GM12878 (cell line): ENCODE data around the gene USH1G. TPM values are rescaled to one million over a fixed set of nuclear protein-coding genes. Genes with fewer than 3 reads are reported as not detected.

Experiments used
- ATAC-seq: fragments of 200-7000 bp; cut with Tn5 transposase; 3 replicates; pipeline ENCODE4 v1.9.1; 2020; ENCODE audit warnings: mild to moderate bottlenecking, moderate library complexity
- BruUV-seq: library from RNA; stranded (reverse); fragments of 400-500 nt; replicated peaks from 2 replicates; lab custom pipeline; 2021; lab: Mats Ljungman, UMichigan
- CTCF ChIA-PET: fragments of 300-600 bp; sonication (Branson Sonifier 250); formaldehyde crosslinking; extraction: SDS; loops from one replicate; lab custom pipeline; 2021; ENCODE audit warnings: inconsistent platforms; lab: Yijun Ruan, JAX
- POLR2A ChIA-PET: fragments of 350-600 bp; formaldehyde crosslinking; extraction: SDS; loops from one replicate; lab custom pipeline; 2021; ENCODE audit warnings: inconsistent platforms; lab: Charles Lee
- RAD21 ChIA-PET: fragments of 300-600 bp; sonication (Branson Sonifier 250); formaldehyde crosslinking; loops from one replicate; lab custom pipeline; 2023; ENCODE audit warnings: antibody characterized with exemption; ENCODE audit not compliant: unreplicated experiment; lab: Charles Lee
- SMC1A ChIA-PET: fragments of 300-600 bp; sonication (Branson Sonifier 250); formaldehyde crosslinking; loops from one replicate; lab custom pipeline; 2023; ENCODE audit not compliant: unreplicated experiment, uncharacterized antibody; lab: Charles Lee
- DNase-seq: peaks from one replicate; pipeline ENCODE4 v3.0.0-alpha.2; 2011; ENCODE audit warnings: low read depth, low spot score
- FAIRE-seq: peaks from 3 replicates; lab custom pipeline; 2011; peaks lifted over from hg19 to GRCh38; lab: Jason Lieb, UNC
- H2AFZ ChIP-seq: 2 replicates; pipeline ENCODE4 v1.6.0; 2011; ENCODE audit warnings: low read depth, low read length, control low read depth; ENCODE audit not compliant: control insufficient read depth
- H3K27ac ChIP-seq: 2 replicates; pipeline ENCODE4 v1.5.1; 2011; ENCODE audit warnings: control low read depth; ENCODE audit not compliant: control insufficient read depth, insufficient read depth
- H3K27me3 ChIP-seq, 2 experiments: replicated peaks in 1 of 2; 2 replicates each; pipeline versions ENCODE4 v1.6.0 to v1.6.1; 2011; ENCODE audit warnings: low read length in 1 of 2; ENCODE audit not compliant: control insufficient read depth in 2 of 2, insufficient read depth in 2 of 2
- H3K36me3 ChIP-seq, 2 experiments: 2 replicates each; pipeline ENCODE4 v1.5.1; 2011; ENCODE audit warnings: low read length in 1 of 2; ENCODE audit not compliant: control insufficient read depth in 2 of 2, insufficient read depth in 2 of 2
- H3K4me1 ChIP-seq: 2 replicates; pipeline ENCODE4 v1.6.1; 2011; ENCODE audit warnings: mild to moderate bottlenecking, low read length, moderate library complexity, mixed read lengths; ENCODE audit not compliant: control insufficient read depth, insufficient read depth
- H3K4me2 ChIP-seq: 2 replicates; pipeline ENCODE4 v1.6.0; 2011; ENCODE audit warnings: control low read depth; ENCODE audit not compliant: control insufficient read depth, insufficient read depth
- H3K4me3 ChIP-seq: fragments of 200-600 bp; sonication (generic); 2 replicates; pipeline ENCODE4 v1.5.1; 2016
- H3K79me2 ChIP-seq: 2 replicates; pipeline ENCODE4 v1.6.0; 2011; ENCODE audit warnings: low read length; ENCODE audit not compliant: control insufficient read depth, insufficient read depth
- H3K9ac ChIP-seq: 2 replicates; pipeline ENCODE4 v1.8.0; 2011; ENCODE audit warnings: low read length, control low read depth, mixed read lengths; ENCODE audit not compliant: control insufficient read depth, insufficient read depth
- H3K9me3 ChIP-seq: replicated peaks from 3 replicates; pipeline ENCODE4 v1.5.1; 2011; ENCODE audit warnings: mild to moderate bottlenecking, low read length; ENCODE audit not compliant: control insufficient read depth, insufficient read depth
- H4K20me1 ChIP-seq: 2 replicates; pipeline ENCODE4 v1.6.0; 2011; ENCODE audit not compliant: control insufficient read depth, insufficient read depth
- ATF7 ChIP-seq: fragments of 450-650 bp; IDR thresholded peaks from 2 replicates; pipeline ENCODE4 v1.6.1; 2016; ENCODE audit warnings: low read depth, mild to moderate bottlenecking
- CBFB ChIP-seq: IDR thresholded peaks from 2 replicates; pipeline ENCODE4 v1.6.1; 2016; ENCODE audit warnings: antibody characterized with exemption, low read depth
- CBX3 ChIP-seq: fragments of 200-600 bp; sonication (generic); IDR thresholded peaks from 2 replicates; pipeline ENCODE4 v1.6.1; 2016; ENCODE audit warnings: low read depth, borderline replicate concordance
- CBX5 ChIP-seq: sonication (generic); IDR thresholded peaks from 2 replicates; pipeline ENCODE4 v1.6.1; 2016; ENCODE audit warnings: low read depth, moderate library complexity, mild to moderate bottlenecking, inconsistent platforms
- CEBPZ ChIP-seq: fragments of 150-350 bp; IDR thresholded peaks from 2 replicates; pipeline ENCODE4 v1.6.1; 2016; ENCODE audit warnings: low read depth, low read length
- HCFC1 ChIP-seq: fragments of 150-350 bp; IDR thresholded peaks from 2 replicates; pipeline ENCODE4 v1.6.1; 2014; ENCODE audit warnings: low read length
- JUND ChIP-seq: IDR thresholded peaks from 2 replicates; pipeline ENCODE4 v1.6.1; 2012; ENCODE audit warnings: low read depth, mild to moderate bottlenecking, low read length, improper control_type of control experiment, moderate library complexity
- KDM1A ChIP-seq: fragments of 200-600 bp; sonication (generic); IDR thresholded peaks from 2 replicates; pipeline ENCODE4 v1.6.1; 2016; ENCODE audit warnings: borderline replicate concordance
- MLLT1 ChIP-seq: fragments of 450-650 bp; IDR thresholded peaks from 2 replicates; pipeline ENCODE4 v1.6.1; 2016; ENCODE audit warnings: mild to moderate bottlenecking
- NFIC ChIP-seq: IDR thresholded peaks from 2 replicates; pipeline ENCODE4 v1.6.1; 2012; ENCODE audit warnings: low read depth, mild to moderate bottlenecking, inconsistent platforms, low read length, moderate library complexity
- NFXL1 ChIP-seq: fragments of 450-650 bp; IDR thresholded peaks from 2 replicates; pipeline ENCODE4 v1.6.1; 2017; ENCODE audit warnings: antibody characterized with exemption, mild to moderate bottlenecking, borderline replicate concordance
- NFYA ChIP-seq: IDR thresholded peaks from 2 replicates; pipeline ENCODE4 v1.6.1; 2011; ENCODE audit warnings: low read depth, mild to moderate bottlenecking, low read length, improper control_type of control experiment, borderline replicate concordance
- SREBF1 ChIP-seq: IDR thresholded peaks from 2 replicates; pipeline ENCODE4 v1.6.1; 2012; ENCODE audit warnings: mild to moderate bottlenecking, low read length
- STAT3 ChIP-seq: IDR thresholded peaks from 2 replicates; pipeline ENCODE4 v1.6.1; 2011; ENCODE audit warnings: low read depth, low read length, improper control_type of control experiment
- TBL1XR1 ChIP-seq: IDR thresholded peaks from 2 replicates; pipeline ENCODE4 v1.6.1; 2012; ENCODE audit warnings: low read depth, low read length, improper control_type of control experiment
- ZBED1 ChIP-seq: IDR thresholded peaks from 2 replicates; pipeline ENCODE4 v1.6.1; 2016; ENCODE audit warnings: borderline replicate concordance
- ZNF24 ChIP-seq: fragments of 450-650 bp; IDR thresholded peaks from 2 replicates; pipeline ENCODE4 v1.6.1; 2017; ENCODE audit warnings: antibody characterized with exemption, mild to moderate bottlenecking
- whole genome bisulfite sequencing: methylation state at CpG from one replicate; pipeline ENCODE4 v1.1.6; 2016; ENCODE audit warnings: low lambda C conversion rate; ENCODE audit not compliant: insufficient replicate concordance, insufficient coverage; ENCODE audit errors: missing lambda C conversion rate; 5-methylcytosine and 5-hydroxymethylcytosine counted together
- in situ Hi-C: fragments of 300-500 bp; cut with MboI; formaldehyde crosslinking; loops from 9 replicates; pipeline ENCODE4 v1.14.3; 2018; ENCODE audit warnings: mixed read lengths
- intact Hi-C: fragments of 100-400 bp; cut with micrococcal nuclease; formaldehyde crosslinking; loops from one replicate; pipeline ENCODE4 v1.14.2; 2022; ENCODE audit not compliant: unreplicated experiment
- polyA plus RNA-seq, 11 experiments: library from polyadenylated mRNA; depleted of rRNA in 4 of 11; unstranded in 6 of 11; stranded (reverse) in 5 of 11; fragments of >200 nt; fragmentation: Nextera tagmentation in 4 of 11; fragmentation: Illumina TruSeq in 1 of 11; extraction: Ambion mirVana in 4 of 11; extraction: Trizol in 1 of 11; gene quantifications; 1 replicate in 1 of 11; 2 replicates in 10 of 11; pipeline versions ENCODE4 v1.2.1 to v1.2.3, GENCODE V29; 2011 to 2016; ENCODE audit warnings: inconsistent platforms in 2 of 11, missing spikeins in 2 of 11, low read depth in 1 of 11
- total RNA-seq, 4 experiments: library from RNA; depleted of rRNA in 3 of 4; stranded (reverse); fragments of >200 nt in 3 of 4; fragmentation: Illumina TruSeq in 1 of 4; extraction: Trizol in 1 of 4; gene quantifications; 2 replicates each; pipeline versions ENCODE4 v1.2.1 to v1.2.3, GENCODE V29; 2013 to 2021

Gene USH1G
- total and polyA plus RNA-seq, 10 of the 15 experiments (the other 5 are each of a cell fraction or from before 2014, with no cell fraction given), result 0.05 to 0.62 (median 0.09) TPM; not detected in 7

- ChIA-PET SMC1A (no interaction called here), POLR2A (no interaction called here), RAD21 (no interaction called here)
- Histone ChIP-seq H3K27ac (no peak overlapping the region), H3K27me3 (no peaks in the 10 kb centered on the region), H3K4me3 (no peak overlapping the region), H3K36me3 (no peaks in the 10 kb centered on the region), H3K79me2 (no peaks in the 10 kb centered on the region), H3K9me3 (no peaks in the 10 kb centered on the region), H3K9ac (no peak overlapping the region), H4K20me1 (no peaks in the 10 kb centered on the region)
- ATAC-seq (no peak), FAIRE-seq (no peak), DNase-seq (no peak)
- 62% methylated on average over 15 of the region's 15 CpGs for WGBS
- intact Hi-C loops, result no loop called here
- BruUV-seq, result no TSS peak
- TF ChIP-seq MLLT1 (no peak), NFXL1 (no peak), NFIC (no peak), CBX5 (no peak), CBX3 (no peak), KDM1A (no peak), CBFB (no peak), ATF7 (no peak), JUND (no peak), TBL1XR1 (no peak), ZNF24 (no peak), SREBF1 (no peak), ZBED1 (no peak), STAT3 (no peak), CEBPZ (no peak), HCFC1 (no peak), NFYA (no peak)
- TF ChIP-seq, all 136 proteins: peak for 0
- CTCF ChIA-PET, result no interaction called here
- H3K4me2 ChIP-seq, result no peak overlapping the region
- no peak overlapping the region for H2AFZ ChIP-seq
- in situ Hi-C loops, result no loop called here
- H3K4me1 ChIP-seq, result no peaks in the 10 kb centered on the region
Measured at GRCh38 chr17:74883241-74883745, 39.8 kb downstream of the USH1G start.
